OCI-LY1 (cell line): ENCODE data around the gene CNST.
A peak's percentile ranks its signal among the peaks of the same experiment; 100 is the strongest.
"Not testable (repeated sequence)": the region's sequence is repeated elsewhere in the genome, so short reads cannot be mapped to it uniquely, and the experiment has no call there.

Experiments
- H2AFZ ChIP-seq: fragments of 200-600 bp; sonication (generic), shearing (Covaris generic); 2 replicates; pipeline ENCODE4 v1.6.0; 2014; ENCODE audit warnings: antibody characterized with exemption, mild to moderate bottlenecking, low read length
- H3F3A ChIP-seq: fragments of 200-600 bp; sonication (generic), shearing (Covaris generic); 2 replicates; pipeline ENCODE4 v1.6.0; 2014; ENCODE audit warnings: mild to moderate bottlenecking, antibody characterized with exemption, low read length, moderate library complexity; ENCODE audit not compliant: insufficient read depth
- H3K27ac ChIP-seq: fragments of 200-600 bp; sonication (generic); 2 replicates; pipeline ENCODE4 v1.5.1; 2014; ENCODE audit warnings: low read length, mixed run types, mild to moderate bottlenecking, low read depth; ENCODE audit not compliant: poor library complexity, severe bottlenecking
- H3K27me3 ChIP-seq: fragments of 200-600 bp; sonication (generic); 2 replicates; pipeline ENCODE4 v1.6.0; 2014; ENCODE audit warnings: antibody characterized with exemption, mild to moderate bottlenecking, low read length, moderate library complexity; ENCODE audit not compliant: insufficient read depth
- H3K36me3 ChIP-seq: fragments of 200-600 bp; sonication (generic); 2 replicates; pipeline ENCODE4 v1.6.1; 2014; ENCODE audit warnings: mild to moderate bottlenecking, antibody characterized with exemption, low read length, moderate library complexity, mixed read lengths; ENCODE audit not compliant: insufficient read depth
- H3K4me1 ChIP-seq: fragments of 200-600 bp; sonication (generic); 2 replicates; pipeline ENCODE4 v1.5.1; 2014; ENCODE audit warnings: mild to moderate bottlenecking, low read length, moderate library complexity; ENCODE audit not compliant: insufficient read depth, severe bottlenecking
- H3K4me2 ChIP-seq: fragments of 200-600 bp; sonication (generic), shearing (Covaris generic); 2 replicates; pipeline ENCODE4 v1.6.1; 2014; ENCODE audit warnings: low read length
- H3K4me3 ChIP-seq: fragments of 200-600 bp; sonication (generic); 2 replicates; pipeline ENCODE4 v1.5.1; 2014; ENCODE audit warnings: low read length, low read depth, mild to moderate bottlenecking, mixed read lengths; ENCODE audit not compliant: poor library complexity, severe bottlenecking
- H3K79me2 ChIP-seq: fragments of 200-600 bp; shearing (Covaris generic); 2 replicates; pipeline ENCODE4 v1.6.1; 2016; ENCODE audit warnings: mixed run types, low read length, mixed read lengths; ENCODE audit not compliant: insufficient read depth
- H3K9ac ChIP-seq: fragments of 200-600 bp; sonication (generic), shearing (Covaris generic); 2 replicates; pipeline ENCODE4 v1.6.1; 2014; ENCODE audit warnings: mild to moderate bottlenecking, low read length, mixed read lengths
- H3K9me2 ChIP-seq: fragments of 200-600 bp; sonication (generic), shearing (Covaris generic); 2 replicates; pipeline ENCODE4 v1.6.1; 2014; ENCODE audit warnings: low read depth, mild to moderate bottlenecking, low read length, mixed read lengths
- H3K9me3 ChIP-seq: fragments of 200-600 bp; shearing (Covaris generic); 2 replicates; pipeline ENCODE4 v1.6.1; 2014; ENCODE audit warnings: low read length, mixed read lengths
- H4K20me1 ChIP-seq: fragments of 200-600 bp; sonication (generic), shearing (Covaris generic); 2 replicates; pipeline ENCODE4 v1.6.0; 2016; ENCODE audit warnings: mild to moderate bottlenecking, low read length; ENCODE audit not compliant: insufficient read depth
- CTCF ChIP-seq: fragments of 200-600 bp; sonication (generic), shearing (Covaris generic); IDR thresholded peaks from 2 replicates; pipeline ENCODE4 v1.5.1; 2017; ENCODE audit warnings: mild to moderate bottlenecking, antibody characterized with exemption, low read length, moderate library complexity, mixed read lengths
- EZH2 ChIP-seq: fragments of 200-600 bp; sonication (generic), shearing (Covaris generic); IDR thresholded peaks from 2 replicates; pipeline ENCODE4 v1.8.0; 2017; ENCODE audit warnings: borderline replicate concordance, mixed run types, mild to moderate bottlenecking, antibody characterized with exemption, low read length, moderate library complexity, mixed read lengths

The CNST gene

DNA sequence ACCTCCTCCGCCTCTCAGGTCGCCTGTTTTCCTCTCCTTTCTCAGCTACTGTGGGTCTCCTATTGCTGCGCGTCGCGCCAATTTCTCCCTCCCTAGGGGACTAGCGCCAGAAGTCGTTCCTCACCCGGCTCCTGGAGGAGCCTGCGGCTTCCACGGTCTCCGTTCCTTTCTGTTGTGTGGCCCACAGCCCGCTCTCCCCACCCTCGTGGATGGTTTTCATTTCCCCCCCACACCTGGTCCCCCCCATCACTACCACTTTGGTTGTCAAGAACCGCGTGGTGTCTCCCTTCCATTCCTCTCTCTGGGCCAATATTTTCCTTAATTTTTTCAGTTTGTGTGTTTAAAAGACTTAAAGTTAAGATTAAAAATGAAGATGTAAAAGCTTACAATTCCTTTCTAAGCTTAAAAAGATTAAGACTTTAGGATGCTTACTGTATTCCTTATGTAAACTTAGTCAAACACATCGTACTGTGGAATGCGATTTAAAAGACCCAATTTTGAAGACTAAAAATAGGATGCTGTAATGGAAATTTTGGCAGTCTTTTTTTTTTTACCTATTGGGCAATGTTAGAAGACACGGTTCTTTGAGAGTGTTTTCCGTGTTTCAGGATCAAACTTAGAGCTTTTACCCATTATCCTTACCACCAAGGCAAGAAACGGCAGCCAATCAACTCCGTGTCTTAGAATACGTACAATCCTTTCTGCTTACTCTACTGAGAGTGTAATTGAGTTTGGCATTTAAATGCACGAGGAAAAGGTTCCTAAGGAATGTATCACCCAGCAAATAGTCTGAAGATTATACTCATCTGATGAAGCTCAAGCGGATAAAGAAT is 773 bp downstream of the CNST start:
- Histone ChIP-seq H2AFZ (peak overlapping the region; percentile 36; the same call in 1 of the 2 replicates), H3K4me1 (peaks cover 63% of the 10 kb centered on the region)
- TF ChIP-seq EZH2: no peak
- TF ChIP-seq CTCF: peak; percentile 17; the same call in 1 of the 2 replicates

GRCh38 chr1:246567646-246568235 is 1.5 kb downstream of the CNST start:
- TF ChIP-seq EZH2 (no peak), CTCF (no peak)
- H3K4me2 ChIP-seq: peak overlapping the region; percentile 79
- no peaks in the 10 kb centered on the region for H3K9me2 ChIP-seq
- no peaks in the 10 kb centered on the region for H3F3A ChIP-seq
- H3K27me3 ChIP-seq: no peaks in the 10 kb centered on the region
- H3K27ac ChIP-seq: peak overlapping the region; percentile 81
- H3K4me1 ChIP-seq: peaks cover 69% of the 10 kb centered on the region
- no peaks in the 10 kb centered on the region for H3K9me3 ChIP-seq
- H4K20me1 ChIP-seq: no peaks in the 10 kb centered on the region
- H3K79me2 ChIP-seq: peaks cover 83% of the 10 kb centered on the region
- H3K9ac ChIP-seq: peak overlapping the region; percentile 93
- no peak overlapping the region for H2AFZ ChIP-seq
- peaks cover 15% of the 10 kb centered on the region; the same call in 1 of the 2 replicates for H3K36me3 ChIP-seq
- peak overlapping the region; percentile 84 for H3K4me3 ChIP-seq

More for the DNA sequence above, 773 bp downstream of the CNST start:
- H3K9me2 ChIP-seq: no peaks in the 10 kb centered on the region
- H3K9ac ChIP-seq: peak overlapping the region; percentile 93
- no peaks in the 10 kb centered on the region for H3K9me3 ChIP-seq
- H3K27me3 ChIP-seq: no peaks in the 10 kb centered on the region
- H3F3A ChIP-seq: no peaks in the 10 kb centered on the region
- H3K36me3 ChIP-seq: peaks cover 15% of the 10 kb centered on the region; the same call in 1 of the 2 replicates
- H4K20me1 ChIP-seq: no peaks in the 10 kb centered on the region
- H3K4me2 ChIP-seq: peak overlapping the region; percentile 79
- H3K4me3 ChIP-seq: peak overlapping the region; percentile 84
- H3K79me2 ChIP-seq: peaks cover 76% of the 10 kb centered on the region
- H3K27ac ChIP-seq: peak overlapping the region; percentile 81

GRCh38 chr1:246569248-246570238 is 3.3 kb downstream of the CNST start:
- Histone ChIP-seq H3K9me3 (no peaks in the 10 kb centered on the region), H4K20me1 (no peaks in the 10 kb centered on the region), H3K36me3 (no peaks in the 10 kb centered on the region), H3K9me2 (no peaks in the 10 kb centered on the region), H3K27me3 (no peaks in the 10 kb centered on the region), H3K9ac (peak overlapping the region; percentile 49), H3F3A (no peaks in the 10 kb centered on the region), H3K79me2 (peaks cover 90% of the 10 kb centered on the region), H2AFZ (no peak overlapping the region), H3K4me3 (peak overlapping the region; percentile 54), H3K4me1 (peaks cover 73% of the 10 kb centered on the region), H3K27ac (peak overlapping the region; percentile 85), H3K4me2 (peak overlapping the region; percentile 70)
- TF ChIP-seq CTCF (no peak), EZH2 (no peak)

GRCh38 chr1:246571309-246571708 is 5.1 kb downstream of the CNST start:
- not testable (repeated sequence) for H3K36me3 ChIP-seq, H3K27me3 ChIP-seq, H4K20me1 ChIP-seq, H3K4me3 ChIP-seq, H3F3A ChIP-seq, H3K9me2 ChIP-seq, H3K9me3 ChIP-seq, H2AFZ ChIP-seq, H3K9ac ChIP-seq
- H3K27ac ChIP-seq: peak overlapping the region; percentile 85
- peaks cover 90% of the 10 kb centered on the region for H3K79me2 ChIP-seq
- H3K4me1 ChIP-seq: peaks cover 64% of the 10 kb centered on the region
- peak overlapping the region; percentile 6; the same call in 1 of the 2 replicates for H3K4me2 ChIP-seq
